ENCODE measurements around the gene FOXA3.

DNA sequence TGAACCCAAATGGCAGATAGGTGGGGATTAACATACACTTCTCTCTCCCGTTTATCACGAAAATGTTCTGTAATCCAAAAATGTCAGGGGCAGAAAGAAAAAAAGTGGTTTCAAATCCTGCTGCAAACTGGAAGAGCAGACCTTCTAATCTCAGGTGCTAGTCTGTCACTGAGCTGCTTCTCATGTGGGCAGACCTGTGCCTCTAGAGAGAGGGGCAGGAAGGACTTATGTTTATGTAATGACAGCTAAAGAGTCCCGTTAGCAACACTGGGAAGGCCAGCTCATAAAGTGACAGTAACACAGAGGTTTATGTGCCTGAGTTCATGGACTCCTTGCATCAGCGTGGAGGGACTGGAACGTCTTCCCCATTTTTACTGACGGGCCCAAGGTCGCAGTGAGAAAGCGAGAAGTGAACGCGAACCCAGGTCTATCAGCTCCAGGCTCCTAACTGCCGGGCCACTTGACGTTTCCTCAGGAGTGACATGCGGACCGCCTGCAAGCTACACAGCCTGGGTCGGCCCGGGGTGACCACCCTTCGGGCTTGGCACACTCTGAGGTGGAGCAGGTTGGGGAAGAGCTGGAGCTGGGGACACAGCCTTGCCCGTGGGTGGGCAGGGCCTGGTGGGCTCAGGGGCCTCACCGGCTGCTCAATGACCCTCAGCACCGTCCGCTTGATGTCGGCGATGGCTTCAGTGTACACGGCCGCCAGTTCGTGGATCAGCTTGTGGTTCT, 39.4 kb upstream of the FOXA3 start:
- TF ChIP-seq EZH2 (IDR thresholded peaks at IDR 0.05; ENCODE audit: borderline replicate concordance, low read length), result no peak
- TF ChIP-seq, protein P1, sequence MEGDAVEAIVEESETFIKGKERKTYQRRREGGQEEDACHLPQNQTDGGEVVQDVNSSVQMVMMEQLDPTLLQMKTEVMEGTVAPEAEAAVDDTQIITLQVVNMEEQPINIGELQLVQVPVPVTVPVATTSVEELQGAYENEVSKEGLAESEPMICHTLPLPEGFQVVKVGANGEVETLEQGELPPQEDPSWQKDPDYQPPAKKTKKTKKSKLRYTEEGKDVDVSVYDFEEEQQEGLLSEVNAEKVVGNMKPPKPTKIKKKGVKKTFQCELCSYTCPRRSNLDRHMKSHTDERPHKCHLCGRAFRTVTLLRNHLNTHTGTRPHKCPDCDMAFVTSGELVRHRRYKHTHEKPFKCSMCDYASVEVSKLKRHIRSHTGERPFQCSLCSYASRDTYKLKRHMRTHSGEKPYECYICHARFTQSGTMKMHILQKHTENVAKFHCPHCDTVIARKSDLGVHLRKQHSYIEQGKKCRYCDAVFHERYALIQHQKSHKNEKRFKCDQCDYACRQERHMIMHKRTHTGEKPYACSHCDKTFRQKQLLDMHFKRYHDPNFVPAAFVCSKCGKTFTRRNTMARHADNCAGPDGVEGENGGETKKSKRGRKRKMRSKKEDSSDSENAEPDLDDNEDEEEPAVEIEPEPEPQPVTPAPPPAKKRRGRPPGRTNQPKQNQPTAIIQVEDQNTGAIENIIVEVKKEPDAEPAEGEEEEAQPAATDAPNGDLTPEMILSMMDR (conservative IDR thresholded peaks at IDR 0.05 in 1 of 2, IDR thresholded peaks at IDR 0.05 in 1 of 2; ENCODE audit: extremely low read depth in 1 of 2, insufficient read depth in 1 of 2, low read depth in 1 of 2, low read length in 2 of 2), result no peak

All from mammary epithelial cell (primary cell).